ENCODE measurements around the gene COG7.

- TF ChIP-seq FOXM1 (IDR thresholded peaks at IDR 0.05; ENCODE audit: borderline replicate concordance) (no peak), FOXA1 (IDR thresholded peaks at IDR 0.05) (no peak)
These were observed 38.8 kb upstream of the COG7 start for GRCh38 chr16:23491490-23492391.
